ENCODE measurements around the gene SND1.

Gene SND1

DNA sequence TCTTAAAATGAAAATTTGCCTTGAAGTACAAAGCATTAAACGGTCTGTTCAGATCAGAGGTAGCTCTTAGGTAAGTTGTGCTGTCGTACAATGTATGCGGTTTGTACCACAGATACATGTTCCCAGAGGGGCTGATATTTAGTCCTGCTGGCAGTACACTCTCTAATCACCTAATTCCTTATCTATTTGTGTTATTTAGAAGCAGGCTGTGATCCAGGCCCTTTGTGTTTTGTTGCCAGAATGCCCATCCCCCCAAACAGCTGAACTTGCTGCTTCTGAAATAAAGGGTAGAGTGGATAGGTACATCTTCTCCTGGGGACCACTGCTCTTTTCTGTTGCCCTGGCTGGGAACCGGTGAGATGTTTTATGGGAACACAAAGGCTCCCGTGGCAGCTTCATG lies 84.5 kb downstream of the SND1 start:
- DNase-seq: peak; percentile 99

DNA sequence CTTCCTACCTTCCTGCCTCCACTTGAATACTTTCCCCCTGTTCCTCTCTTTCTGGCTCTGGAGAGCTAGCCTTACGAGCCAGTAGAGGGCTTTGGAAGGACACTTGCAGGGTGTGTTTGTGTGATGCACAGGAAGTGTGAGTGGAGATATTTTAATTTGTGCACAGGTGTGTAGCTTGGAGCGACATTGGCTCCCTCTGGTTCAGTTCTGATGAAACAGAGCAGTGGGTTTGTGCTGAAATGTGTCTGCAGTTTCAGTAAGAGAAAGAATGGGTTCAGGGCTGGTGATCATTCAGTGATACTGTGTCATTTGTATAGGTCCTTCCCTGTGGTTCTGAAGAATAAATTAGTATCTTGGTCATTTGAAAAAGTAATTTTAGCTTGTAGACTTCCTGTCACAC lies 86.9 kb downstream of the SND1 start:
- no peak for DNase-seq

DNA sequence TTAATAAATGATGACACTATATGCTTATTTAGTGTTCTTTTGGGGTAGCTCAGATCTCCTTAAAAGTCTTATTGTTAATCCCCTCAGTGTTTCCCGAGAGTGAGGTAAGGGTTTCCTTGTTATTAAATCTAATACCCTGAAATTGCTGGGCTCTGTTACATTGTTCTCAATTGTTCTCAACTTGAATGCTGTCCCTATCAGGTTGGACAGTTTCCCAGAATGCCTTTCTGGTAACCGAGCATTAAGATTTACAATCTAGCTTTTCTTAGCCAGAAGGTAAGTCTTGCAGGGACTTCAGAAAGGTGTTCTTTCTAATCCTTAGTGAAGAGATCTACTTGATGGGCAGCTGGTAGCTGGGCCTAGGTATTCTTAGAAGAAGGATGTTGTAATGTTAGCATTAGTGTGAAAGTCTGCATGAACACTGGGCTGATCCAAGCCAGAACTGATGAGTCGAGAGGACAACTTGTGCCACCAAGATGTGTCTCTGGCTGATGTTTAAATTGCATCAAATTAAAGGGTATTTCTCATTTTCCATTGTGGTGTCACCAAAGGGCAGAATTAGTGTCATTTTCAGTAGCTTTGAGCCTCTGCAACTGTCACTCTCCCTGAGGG lies 89.9 kb downstream of the SND1 start:
- DNase-seq: no peak

DNA sequence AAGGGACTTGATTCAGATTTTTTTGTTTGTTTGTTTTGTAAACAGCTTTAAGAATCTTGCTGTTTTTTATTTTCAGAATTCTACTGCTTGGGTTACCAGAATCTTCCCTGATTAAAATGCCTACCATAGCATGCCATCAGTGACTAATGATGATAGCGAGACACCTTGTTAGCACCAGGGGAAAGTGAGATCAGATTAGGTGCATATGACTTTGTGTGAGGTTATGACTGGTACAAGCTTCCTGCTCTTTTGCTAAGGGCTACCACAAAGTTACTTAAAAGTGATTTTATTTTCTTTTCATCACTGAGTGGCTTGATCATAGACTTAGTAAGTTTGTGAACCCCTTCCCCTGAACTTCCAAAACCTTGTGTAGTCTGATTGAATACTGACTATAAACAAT lies 93.5 kb downstream of the SND1 start:
- DNase-seq: no peak

DNA sequence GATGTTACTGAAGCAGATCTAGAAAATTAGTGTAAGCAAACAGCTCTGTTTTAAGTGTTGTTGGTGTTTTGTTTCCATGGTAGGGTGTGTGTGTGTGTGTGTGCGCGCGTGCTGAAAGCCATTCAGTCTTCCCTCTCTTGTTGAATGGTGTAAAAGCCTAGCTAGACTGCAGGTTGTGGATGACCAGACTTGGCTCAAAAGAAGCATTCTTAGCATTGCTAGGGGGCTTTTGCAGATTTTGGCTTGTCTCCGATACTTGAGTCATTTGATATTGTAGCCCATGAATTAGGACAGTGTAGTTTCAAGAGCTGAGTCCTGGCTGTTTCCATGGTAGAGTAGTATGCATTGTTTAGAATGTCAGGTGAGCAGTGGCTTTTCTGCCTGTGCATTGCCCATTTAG lies 99.1 kb downstream of the SND1 start:
- DNase-seq: no peak

DNA sequence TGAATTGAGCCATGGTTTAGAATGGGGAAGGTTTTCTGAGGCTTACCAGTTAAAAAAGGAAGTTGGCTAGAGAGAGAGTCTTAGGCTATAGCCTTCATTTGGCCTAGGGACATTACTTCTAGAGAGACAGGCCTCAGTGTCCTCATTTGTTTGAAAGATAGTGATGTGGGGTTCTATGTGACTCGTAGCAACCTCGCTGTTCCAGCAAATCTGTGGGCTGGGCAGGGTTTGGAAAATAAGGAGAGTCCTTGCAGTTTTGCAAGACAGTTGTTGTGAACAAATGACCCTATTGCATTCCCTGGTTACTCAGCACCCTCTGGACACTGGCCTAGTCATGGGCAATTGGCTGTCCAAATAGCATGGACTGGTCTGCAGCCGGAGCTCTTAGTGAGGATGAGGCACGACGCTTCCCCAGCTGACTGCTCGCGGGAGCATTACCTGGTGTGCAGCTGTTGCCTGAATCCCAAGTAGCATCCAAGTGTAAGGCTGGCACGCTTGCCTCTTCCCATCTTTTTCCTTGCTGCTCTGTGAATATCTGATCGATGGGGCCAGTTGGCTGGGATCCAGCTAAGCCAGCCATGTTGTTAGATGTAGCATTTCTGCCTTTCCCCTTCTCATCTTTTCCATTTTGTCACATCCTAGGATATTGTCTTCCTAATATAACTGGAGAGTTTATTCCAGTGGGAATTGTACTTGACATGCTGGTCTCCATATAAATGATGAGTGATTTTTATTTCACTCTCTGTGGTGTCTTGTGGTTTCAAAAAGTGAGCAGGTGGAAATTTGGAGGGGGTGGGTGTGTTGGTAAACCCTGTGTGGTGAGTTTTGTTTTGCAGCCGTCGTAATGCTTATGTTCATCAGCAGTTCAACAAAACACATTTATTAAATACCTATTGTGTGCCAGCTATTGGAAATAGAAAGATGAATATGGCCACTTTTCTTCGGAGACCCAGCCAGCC lies 99.8 kb downstream of the SND1 start:
- no peak for DNase-seq

DNA sequence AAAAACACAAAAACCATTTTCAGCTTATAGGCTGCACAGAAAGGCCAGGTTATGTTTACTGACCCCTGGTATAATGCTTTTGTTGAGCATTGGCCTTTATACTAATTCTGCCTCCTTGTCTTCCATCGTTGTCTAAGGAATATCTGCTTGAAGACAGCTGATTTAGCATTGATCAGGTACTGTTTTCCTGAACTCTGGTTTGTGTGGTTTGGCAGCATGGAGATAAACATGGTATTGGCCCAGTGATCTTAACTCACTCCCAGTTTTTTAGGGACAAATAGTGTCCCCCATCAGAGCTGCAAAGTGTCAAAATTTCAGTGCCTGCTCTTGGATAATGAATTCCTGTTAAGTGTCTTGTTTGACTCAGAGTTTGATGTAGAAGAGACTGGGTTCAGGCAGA lies 100.8 kb downstream of the SND1 start:
- no peak for DNase-seq

DNA sequence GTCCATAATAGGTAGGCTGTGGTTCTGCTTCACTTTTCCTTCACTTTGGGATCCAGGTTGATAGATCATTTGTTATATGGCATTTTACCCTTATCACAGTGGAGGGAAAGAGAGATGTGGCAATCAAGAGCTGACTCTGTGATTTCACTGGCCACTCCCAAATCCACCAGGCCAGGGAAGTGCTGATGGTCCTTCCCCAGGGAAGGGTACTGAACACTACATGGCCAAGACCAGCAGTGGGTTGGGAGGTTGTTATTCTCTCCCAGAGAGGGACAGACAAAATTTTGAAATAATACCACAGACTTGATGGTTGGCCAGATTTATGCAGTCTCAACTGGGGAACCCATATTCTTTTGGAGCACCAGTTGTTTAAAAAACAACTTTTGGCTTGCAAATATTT lies 102.5 kb downstream of the SND1 start:
- no peak for DNase-seq

DNA sequence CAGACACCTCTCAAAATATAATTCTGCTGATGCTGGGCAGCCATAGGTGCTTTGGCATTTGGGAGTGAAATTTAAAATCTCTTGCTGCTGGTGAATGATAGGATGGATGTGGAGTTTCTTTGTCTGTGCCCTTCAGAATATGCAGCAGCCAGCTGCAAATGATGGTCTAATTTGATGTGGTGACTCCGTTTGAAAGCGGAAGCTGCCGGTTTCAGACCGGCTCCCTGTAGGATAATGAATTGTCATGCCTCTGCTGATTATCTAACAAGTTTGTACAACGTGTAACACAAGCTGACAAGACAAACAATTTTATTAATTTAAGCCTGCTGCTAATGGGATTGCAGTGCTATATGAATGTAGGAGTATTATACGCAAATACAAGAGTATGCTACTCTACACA lies 103.5 kb downstream of the SND1 start:
- DNase-seq: peak; percentile 13

DNA sequence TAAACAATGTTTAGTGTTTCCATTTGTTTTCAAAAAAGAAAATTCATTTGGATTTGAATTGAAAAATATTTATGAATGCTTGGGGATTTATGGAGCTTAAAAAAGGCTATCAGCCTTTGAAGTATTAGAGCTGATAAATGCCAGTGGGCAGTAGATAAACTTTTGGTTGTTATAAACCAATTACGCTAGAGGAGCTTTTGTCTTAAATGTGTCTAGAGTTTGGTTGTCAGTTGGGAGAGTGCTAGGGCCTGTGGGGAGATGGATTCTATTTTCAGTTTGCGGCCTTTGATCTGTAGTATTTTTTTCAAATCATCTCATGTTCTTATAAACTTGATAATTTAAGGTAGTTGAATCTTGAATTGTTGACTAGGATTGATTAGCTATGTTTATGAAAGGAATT lies 104.0 kb downstream of the SND1 start:
- no peak for DNase-seq

DNA sequence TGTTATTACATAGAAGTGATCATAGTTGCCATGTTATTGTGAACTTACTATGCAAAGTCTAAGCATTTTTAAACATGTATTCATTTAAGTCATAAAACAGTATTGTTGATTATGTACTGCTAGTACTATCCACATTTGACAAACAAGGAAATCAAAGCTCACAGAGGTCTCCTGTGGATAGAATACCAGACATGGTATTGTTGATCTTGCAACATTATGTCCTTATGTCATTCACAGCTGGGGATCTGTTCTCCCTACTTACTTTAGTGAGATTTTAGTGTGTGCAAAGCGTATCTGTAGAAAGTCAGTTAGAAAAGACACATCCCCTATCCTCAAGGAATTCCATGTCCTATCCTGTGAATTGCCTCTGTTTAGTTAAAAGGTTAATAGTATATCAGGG lies 106.1 kb downstream of the SND1 start:
- DNase-seq: no peak

DNA sequence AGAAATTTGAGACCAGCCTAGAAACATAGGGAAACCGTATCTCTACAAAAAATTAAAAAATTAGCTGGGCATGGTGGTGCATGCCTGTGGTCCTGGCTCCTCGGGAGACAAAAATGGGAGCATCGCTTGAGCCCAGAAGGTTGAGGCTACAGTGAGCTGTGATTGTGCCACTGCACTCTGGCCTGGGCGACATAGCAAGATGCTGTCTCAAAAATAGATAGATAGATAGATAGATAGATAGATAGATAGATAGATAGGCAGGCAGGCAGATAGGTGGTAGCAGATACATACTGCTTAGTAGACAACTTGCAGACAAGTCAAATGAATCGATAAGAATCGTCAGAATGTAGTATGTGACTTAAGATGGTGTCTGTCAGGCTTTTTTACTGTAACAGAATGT lies 106.9 kb downstream of the SND1 start:
- DNase-seq: no peak

DNA sequence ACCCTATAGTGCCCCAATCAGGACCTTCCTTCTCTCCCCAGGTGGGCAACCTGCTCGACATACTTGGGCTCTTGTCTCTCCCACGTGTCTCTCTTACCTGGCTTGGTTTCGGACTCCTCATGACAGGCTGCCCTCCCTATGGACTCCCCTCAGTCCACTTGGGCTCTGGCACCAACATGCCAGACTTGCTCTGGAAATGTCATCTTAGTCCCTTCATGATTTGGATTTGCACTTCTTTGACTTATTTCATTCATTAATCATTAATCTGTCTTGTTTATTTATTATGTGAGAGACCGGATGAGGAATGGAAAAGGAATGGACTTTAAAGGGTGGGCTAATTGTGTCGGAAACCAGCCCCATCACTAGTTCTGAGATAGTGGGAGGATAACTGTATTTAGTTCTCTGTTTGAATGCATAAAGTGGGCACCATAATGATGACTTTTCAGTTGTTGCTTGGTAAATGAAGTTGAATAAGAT lies 108.0 kb downstream of the SND1 start:
- DNase-seq: no peak

DNA sequence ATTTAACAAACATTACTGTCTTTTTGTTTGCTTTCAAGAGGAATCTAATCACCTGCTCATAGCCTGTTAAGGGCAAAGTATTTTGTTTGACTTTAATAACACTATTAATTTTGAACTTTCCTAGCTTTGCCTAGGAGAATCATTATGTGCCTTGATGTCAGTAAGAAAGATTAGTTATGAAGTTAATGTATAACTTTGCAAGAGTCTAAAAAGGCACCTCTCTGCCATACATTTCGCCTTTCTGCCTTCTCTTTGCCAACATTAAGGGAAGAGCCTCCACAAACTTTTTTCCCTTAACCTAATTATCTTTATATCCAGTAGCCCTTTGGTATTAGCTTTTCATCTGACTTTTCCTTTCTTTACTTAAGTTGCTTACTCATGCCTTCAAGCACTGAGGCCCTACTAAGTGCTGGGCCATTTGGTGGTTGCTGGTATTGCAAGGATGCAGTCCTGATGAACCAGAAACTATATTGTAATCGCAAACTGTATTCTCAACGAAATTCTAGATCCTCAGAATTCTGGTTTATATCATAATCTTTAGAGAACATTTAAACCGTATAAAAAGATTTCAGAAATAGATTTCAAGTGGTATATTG lies 108.5 kb downstream of the SND1 start:
- DNase-seq: no peak

DNA sequence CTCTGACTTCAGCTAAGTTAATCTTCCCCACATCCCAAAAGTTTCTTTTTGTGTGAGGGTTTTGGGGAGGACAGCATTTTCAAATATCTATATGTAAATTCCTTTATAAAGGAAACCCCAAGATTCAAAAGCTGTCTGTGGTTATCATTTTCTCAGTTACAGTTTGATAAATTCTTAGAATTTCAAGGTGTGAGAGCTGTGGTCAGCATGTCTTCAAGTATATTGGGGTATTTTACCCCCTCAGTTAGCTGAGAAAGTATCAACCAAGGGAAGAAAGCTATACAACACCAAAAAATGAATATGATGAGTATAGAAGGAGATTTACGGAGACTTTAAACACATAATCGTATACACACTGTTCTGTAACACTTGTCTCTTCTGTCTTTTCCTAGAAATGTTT lies 109.2 kb downstream of the SND1 start:
- DNase-seq: no peak

DNA sequence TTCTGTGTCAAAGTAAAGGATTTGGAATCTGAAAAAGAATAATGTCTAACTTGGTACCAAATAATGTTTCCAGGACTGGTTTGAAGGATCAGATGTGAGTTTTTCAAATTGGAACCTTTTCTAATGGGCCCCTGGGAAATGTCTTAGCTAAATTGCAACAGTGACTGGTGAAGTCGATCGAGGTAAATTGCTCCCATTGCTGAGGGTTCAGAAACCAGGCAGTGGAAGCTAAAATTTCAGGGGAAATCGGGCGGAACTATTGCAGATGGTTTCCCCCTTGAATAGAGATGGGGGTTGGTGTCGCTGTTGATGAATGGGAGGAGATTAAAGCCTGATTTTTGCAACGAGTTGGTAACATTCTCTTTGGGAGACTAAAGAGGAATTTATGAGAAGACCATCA lies 112.7 kb downstream of the SND1 start:
- DNase-seq: no peak

DNA sequence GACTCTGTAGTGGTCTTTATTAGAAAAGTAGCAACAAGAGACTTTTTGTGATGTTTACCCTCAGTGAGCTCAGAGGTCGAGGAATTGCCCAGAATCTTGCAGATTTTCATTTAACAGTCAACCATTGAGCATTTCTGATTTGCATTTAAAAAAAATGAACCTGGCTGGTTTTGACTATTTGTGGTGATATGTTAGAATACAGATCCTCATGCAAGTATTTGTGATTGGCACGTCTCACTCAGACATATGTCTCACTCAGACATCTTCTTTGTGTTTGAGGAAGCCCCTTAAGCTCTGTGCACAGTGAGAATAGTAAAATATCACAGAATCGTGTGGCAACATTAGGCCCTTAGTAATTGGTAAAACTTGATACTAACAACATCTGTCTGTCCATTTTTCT lies 113.2 kb downstream of the SND1 start:
- no peak for DNase-seq

DNA sequence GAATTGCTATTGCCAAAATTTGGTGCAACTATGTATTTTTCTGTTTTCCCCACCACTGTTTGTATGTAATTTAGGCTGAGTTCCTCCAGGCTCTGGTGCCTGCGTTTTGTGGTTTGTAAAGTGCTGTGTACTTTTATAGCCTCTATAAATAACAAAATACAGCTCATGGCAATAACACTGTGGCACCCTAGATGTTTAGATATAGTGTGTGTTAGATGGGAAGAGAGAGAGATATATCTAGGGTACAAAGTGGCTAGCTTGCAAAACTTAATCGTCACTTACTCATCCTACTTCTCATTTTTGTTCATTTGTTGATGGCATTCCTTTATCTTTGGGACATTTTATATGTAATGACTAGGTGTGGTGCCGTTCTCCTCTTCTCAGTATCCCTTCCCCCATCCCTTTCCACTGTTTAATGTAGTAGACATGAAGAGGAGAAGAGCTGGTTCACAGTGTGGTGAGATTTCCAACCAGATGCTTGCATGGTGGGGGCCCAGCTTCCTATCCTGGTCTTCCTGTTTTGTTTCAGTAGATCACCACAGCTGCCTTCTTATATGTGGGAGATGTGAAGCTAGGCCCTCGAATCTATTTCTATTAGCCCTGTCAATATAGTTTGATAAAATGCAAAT lies 115.0 kb downstream of the SND1 start:
- DNase-seq: no peak

DNA sequence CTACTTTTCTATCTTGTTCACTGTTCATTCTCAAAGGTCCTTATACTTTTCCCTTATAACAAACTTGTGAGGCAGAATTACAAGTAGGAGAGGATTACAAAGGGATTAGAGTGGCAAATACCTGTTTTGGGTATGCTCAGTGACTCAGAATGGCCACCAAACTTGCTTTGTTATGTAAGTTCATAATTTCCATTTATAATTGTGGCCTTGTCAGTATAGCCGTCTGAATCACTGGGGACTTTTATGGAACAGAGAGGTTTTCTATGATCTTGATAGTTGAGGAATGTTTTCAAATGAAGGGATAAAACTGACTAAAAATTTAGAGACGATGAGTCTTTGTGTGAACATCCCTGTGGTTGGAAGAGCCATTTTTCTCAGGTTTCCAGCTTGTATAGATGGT lies 116.2 kb downstream of the SND1 start:
- no peak for DNase-seq

DNA sequence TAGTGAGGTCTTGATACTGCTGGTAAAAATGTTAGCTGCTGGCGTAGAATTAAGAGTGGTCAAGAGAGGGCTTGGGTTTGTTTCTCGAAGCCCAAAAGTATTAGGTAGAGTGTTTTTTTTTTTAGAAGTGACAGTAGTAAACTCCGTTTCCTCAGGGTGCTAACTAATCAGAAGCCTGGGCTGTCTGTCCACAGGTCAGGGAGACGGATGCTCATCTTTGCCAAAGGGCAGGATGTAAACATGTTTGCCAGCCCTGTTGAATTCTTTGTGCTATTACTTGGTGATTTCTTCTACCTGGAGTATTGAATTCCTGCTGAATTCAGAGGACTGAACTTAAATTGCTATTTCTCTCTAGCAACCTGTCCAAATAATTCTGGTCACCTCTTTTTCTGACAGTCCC lies 117.1 kb downstream of the SND1 start:
- DNase-seq: no peak

DNA sequence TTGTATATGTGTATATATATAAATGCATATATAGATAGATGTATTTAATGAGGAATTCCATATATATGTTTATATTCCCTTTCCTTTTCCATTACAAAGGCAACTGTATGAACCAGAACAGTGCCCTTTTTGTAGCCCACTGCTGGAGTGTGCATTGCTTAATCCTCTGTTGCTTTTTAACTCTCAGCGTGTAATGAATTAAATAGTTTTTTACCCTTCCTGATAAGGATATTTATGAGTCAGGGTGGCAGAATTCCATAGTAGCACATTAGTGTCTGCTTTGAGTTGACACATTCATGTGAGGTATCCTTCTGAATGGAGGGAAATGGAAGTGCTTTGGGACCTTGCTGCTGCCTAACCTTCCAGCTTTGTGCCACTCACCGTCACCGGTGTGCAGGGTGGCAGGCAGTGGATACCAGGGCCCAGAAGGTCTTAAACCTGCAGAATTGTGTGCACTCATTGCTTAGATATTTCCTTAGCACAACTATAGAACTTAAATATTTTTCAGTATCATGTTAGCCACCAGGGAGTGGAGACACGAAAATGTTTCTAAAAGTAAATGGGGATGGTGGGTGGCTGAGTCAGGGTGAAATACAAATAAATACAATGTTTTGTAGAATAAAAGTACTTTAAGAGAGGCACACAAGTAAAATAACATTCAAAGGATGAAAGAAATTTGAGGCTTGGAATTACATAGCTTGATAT lies 117.9 kb downstream of the SND1 start:
- DNase-seq: no peak

DNA sequence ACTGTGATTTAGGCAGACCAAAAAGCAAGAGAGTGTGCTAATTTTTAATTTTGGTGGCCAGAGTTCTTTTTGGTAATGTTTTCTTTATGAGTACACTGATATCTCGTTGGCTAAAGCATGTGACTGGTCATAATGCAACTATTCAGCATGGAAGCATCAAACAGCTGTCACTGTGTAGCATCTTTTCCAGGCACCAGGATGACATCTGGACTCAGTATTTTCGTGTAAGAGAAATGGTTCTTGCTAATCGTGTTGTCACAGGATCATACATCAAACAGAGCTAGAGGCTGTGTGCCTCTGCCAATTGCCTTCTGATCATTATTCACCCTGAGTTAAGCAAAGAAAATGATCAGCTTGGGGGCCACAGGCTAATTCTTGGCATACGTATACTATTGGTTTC lies 118.9 kb downstream of the SND1 start:
- DNase-seq: no peak

DNA sequence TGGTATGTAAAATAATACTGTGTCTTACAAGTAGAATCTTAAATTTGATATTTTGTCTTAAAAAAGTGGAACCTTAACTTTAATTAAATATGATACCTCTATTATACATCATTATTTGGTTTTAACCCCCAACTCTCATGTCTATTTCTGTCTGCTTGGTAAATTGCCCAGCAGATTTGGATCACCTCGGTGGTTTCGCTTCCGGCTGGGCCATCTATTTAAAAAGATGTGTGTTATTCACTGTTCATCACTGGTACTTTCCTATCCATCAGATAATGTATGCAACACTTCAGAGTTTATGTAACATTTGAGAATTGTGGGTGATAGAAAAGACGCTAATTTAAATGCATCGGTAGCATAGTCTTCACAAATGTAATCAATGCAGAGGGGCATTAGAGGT lies 119.7 kb downstream of the SND1 start:
- no peak for DNase-seq

Measured in NCI-H748 treated with DMSO at 0.1 percent for 48 hours (cell line).